Adrenal gland (tissue), 12 donors: ENCODE results near the gene RBM26. TPM values are rescaled to one million over a fixed set of nuclear protein-coding genes. Genes with fewer than 3 reads are reported as not detected.

ENCODE experiments used
- DNase-seq, 7 donors: peaks; one replicate each; pipeline ENCODE4 v3.0.0-alpha.2; 2019 to 2020
- H3K27ac ChIP-seq, 5 donors: fragments of 200-600 bp; sonication (generic) in 4 of 5; 1 replicate in 3 of 5; 2 replicates in 2 of 5; pipeline versions ENCODE4 v1.5.1 to v1.8.0; 2016 to 2020; ENCODE audit warnings: mild to moderate bottlenecking in 1 of 5
- H3K27me3 ChIP-seq: fragments of 200-600 bp; 2 replicates; pipeline ENCODE4 v1.8.0; 2021
- H3K36me3 ChIP-seq, 2 donors: fragments of 200-600 bp; replicated peaks in 1 of 2; 1 replicate in 1 of 2; 2 replicates in 1 of 2; pipeline versions ENCODE4 v1.5.1 to v1.8.0; 2018 to 2022
- H3K4me1 ChIP-seq, 2 donors: fragments of 200-600 bp; replicated peaks in 1 of 2; 1 replicate in 1 of 2; 2 replicates in 1 of 2; pipeline versions ENCODE4 v1.5.1 to v1.8.0; 2018 to 2021
- H3K4me3 ChIP-seq, 4 donors: fragments of 200-600 bp; sonication (generic) in 3 of 4; one replicate each; pipeline ENCODE4 v1.5.1; 2016 to 2018
- H3K9me3 ChIP-seq, 3 donors: fragments of 200-600 bp; sonication (generic) in 1 of 3; replicated peaks in 1 of 3; 1 replicate in 2 of 3; 2 replicates in 1 of 3; pipeline versions ENCODE4 v1.5.1 to v1.8.0; 2016 to 2021
- POLR2A ChIP-seq, 2 donors: fragments of 450-650 bp; IDR thresholded peaks; one replicate each; pipeline ENCODE4 v1.6.1; 2017; ENCODE audit warnings: antibody characterized with exemption in 2 of 2, mild to moderate bottlenecking in 2 of 2, moderate library complexity in 1 of 2
- WGBS, 4 donors: extraction: QIAGEN DNeasy Blood & Tissue Kit in 2 of 4; methylation state at CpG; one replicate each; pipeline versions ENCODE4 v1.1.5 to v1.1.7; 2013 to 2017; 5-methylcytosine and 5-hydroxymethylcytosine counted together
- intact Hi-C, 2 donors: fragments of 100-400 bp; cut with DNase I; formaldehyde crosslinking; loops; one replicate each; pipeline versions ENCODE4 v1.14.1 to v1.15.0; 2022 to 2023
- polyA plus RNA-seq, 3 donors: library from polyadenylated mRNA; stranded (reverse); fragments of 200-250 nt in 2 of 3; fragments of 350-450 nt in 1 of 3; fragmentation: Illumina TruSeq in 1 of 3; extraction: RNeasy Lipid Tissue Mini Kit (QIAGEN cat#74804) in 1 of 3; gene quantifications; one replicate each; pipeline ENCODE4 v1.2.3, GENCODE V29; 2013 to 2014
- total RNA-seq, 9 donors: library from RNA; depleted of rRNA in 4 of 9; stranded (reverse); fragments of >200 nt in 4 of 9; fragments of 120-200 nt in 1 of 9; fragmentation: NEBNext Ultra II Directional in 1 of 9; extraction: Animal tissue kit (Norgen Biotek cat#: 25700) in 1 of 9; gene quantifications; one replicate each; pipeline versions ENCODE4 v1.1.0 to v1.2.4, GENCODE V29; 2013 to 2023
- TF ChIP-seq, protein P1 (sequence below), 6 experiments: fragments of 450-650 bp in 4 of 6; fragments of 200-600 bp in 2 of 6; sonication (generic) in 1 of 6; IDR thresholded peaks; 1 replicate in 5 of 6; 2 replicates in 1 of 6; pipeline versions ENCODE4 v1.5.1 to v1.8.0; 2016 to 2021; ENCODE audit warnings: antibody characterized with exemption in 6 of 6, mild to moderate bottlenecking in 2 of 6, moderate library complexity in 1 of 6
- donor health status: healthy with polysubstance abuse.
- donor health status: Bipolar disorder and iron deficiency.
- donor health status: DM: yes; HTN: yes; CAD: no.
- donor health status: DM: no; HTN: no; CAD: no.
- donor health status: DM: no; HTN: no; CAD: no.
- donor health status: DM: yes; HTN: yes; CAD: no.

The RBM26 gene
- total and polyA plus RNA-seq, 12 donors = 18.7 to 62.5 (median 39.7) TPM

DNA sequence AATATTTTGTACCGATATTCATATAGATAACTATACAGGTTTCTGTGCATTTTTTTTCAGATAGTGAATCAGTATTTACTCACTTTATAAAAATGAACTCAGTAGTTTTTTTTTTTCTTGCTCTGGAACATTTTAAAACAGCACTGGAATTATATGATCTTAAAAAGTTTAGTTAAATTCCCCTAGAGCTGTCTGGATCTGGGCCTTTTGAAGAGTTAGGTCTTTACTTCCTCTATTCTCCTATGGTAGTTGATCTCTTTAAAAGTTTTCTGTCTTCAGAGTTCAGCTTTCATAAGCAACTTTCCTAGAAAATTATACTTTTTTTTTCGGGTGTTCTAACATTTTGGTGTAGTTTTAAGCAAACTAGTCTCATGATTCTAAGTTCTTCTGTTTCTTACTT, 21.8 kb upstream of the RBM26 start:
- WGBS, 4 donors = 68 to 98% (median 80%) methylated on average over 2 of the region's 2 CpGs
- H3K4me1 ChIP-seq = no peaks in the 10 kb centered on the region
- no peak overlapping the region for H3K4me3 ChIP-seq
- no peaks in the 10 kb centered on the region for H3K9me3 ChIP-seq
- intact Hi-C loops = loop anchor here in 1 of 2 donors (10.0 kb wide), 1 partner anchor 57 kb away; the partner anchor contains the start of gene NDFIP2
- no peak for DNase-seq
- no peak overlapping the region for H3K27ac ChIP-seq
- TF ChIP-seq, protein P1, sequence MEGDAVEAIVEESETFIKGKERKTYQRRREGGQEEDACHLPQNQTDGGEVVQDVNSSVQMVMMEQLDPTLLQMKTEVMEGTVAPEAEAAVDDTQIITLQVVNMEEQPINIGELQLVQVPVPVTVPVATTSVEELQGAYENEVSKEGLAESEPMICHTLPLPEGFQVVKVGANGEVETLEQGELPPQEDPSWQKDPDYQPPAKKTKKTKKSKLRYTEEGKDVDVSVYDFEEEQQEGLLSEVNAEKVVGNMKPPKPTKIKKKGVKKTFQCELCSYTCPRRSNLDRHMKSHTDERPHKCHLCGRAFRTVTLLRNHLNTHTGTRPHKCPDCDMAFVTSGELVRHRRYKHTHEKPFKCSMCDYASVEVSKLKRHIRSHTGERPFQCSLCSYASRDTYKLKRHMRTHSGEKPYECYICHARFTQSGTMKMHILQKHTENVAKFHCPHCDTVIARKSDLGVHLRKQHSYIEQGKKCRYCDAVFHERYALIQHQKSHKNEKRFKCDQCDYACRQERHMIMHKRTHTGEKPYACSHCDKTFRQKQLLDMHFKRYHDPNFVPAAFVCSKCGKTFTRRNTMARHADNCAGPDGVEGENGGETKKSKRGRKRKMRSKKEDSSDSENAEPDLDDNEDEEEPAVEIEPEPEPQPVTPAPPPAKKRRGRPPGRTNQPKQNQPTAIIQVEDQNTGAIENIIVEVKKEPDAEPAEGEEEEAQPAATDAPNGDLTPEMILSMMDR (IDR thresholded peaks at IDR 0.05) = no peak
- no peak for TF ChIP-seq POLR2A (IDR thresholded peaks at IDR 0.05)
- H3K36me3 ChIP-seq = no peaks in the 10 kb centered on the region
- no peaks in the 10 kb centered on the region for H3K27me3 ChIP-seq

DNA sequence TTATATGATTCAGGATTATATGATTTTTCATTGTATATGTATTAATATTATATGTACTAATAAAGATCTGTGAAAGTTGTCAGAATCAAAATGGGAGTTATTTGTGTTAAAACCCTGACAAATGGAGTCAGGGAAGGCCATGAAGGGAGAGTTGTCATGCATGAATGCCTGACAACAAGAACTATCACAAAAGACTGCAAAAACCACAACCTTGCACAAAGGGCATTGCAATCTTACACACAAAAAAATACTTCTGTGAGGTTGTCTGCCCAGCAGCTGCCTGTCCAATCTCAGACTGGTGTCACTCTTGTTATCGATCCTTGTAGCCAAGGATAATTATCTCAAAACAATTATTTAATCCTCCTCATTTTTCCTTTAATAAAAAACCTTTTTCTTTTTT, 21.2 kb upstream of the RBM26 start:
- no peaks in the 10 kb centered on the region for H3K4me1 ChIP-seq
- H3K36me3 ChIP-seq = no peaks in the 10 kb centered on the region
- H3K27ac ChIP-seq = no peak overlapping the region
- no peaks in the 10 kb centered on the region for H3K9me3 ChIP-seq
- TF ChIP-seq, protein P1 (IDR thresholded peaks at IDR 0.05) = no peak
- no peak for TF ChIP-seq POLR2A (IDR thresholded peaks at IDR 0.05)
- H3K27me3 ChIP-seq = no peaks in the 10 kb centered on the region
- intact Hi-C loops = loop anchor here in 1 of 2 donors (10.0 kb wide), 1 partner anchor 58 kb away; the partner anchor contains the start of gene NDFIP2
- 89 to 95% (median 92%) methylated on average over 1 of the region's 1 CpG for WGBS, 4 donors
- no peak for DNase-seq
- H3K4me3 ChIP-seq = no peak overlapping the region

DNA sequence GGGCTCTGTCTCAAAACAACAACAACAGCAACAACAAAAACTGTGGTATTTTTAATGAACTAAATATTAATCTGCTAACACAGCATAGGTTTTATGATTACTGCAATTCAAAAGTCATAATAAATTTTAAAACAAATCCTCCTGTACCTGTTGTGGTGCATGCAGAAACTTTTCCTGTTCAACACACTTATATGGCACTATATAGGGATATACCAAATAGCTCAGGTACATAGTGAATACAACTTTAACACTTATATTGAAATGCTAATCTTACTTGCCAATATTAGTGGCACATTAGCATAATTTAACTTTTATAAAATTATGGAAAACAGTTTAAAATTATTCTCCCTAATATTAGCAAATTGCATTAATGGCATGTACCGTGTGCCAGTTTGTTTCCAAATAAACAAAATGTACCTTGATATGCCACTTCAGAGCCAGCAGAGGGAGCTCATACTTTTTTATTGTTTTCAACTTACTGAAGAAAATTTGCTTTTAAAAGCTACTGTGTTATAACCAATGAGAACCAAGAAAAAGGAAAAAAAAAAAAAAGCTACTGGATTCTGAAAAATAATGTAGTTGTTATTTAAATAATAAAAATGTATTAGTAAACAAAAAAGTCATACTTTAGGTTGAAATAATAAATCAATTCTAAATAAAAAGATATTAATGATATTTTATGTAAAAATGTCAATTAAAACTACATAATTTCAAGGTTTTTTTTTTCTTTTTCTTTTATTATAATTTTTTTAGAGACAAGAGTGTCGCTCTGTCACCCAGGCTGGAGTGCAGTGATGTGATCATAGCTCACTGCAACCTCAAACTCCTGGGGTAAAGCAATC, 18.0 kb upstream of the RBM26 start:
- H3K27me3 ChIP-seq = no peaks in the 10 kb centered on the region
- H3K27ac ChIP-seq = no peak overlapping the region
- intact Hi-C loops = loop anchor here in 1 of 2 donors (5.0 to 10.0 kb wide), 2 partner anchors 61 to 118 kb away; partner anchors contain the start of gene NDFIP2
- no peak for DNase-seq
- WGBS, 4 donors = 21 to 36% (median 29%) methylated on average over 2 of the region's 2 CpGs
- TF ChIP-seq, protein P1 (IDR thresholded peaks at IDR 0.05) = peak; percentile 55 to 82 (median 75)
- no peak for TF ChIP-seq POLR2A (IDR thresholded peaks at IDR 0.05)
- H3K4me1 ChIP-seq = no peaks in the 10 kb centered on the region
- H3K36me3 ChIP-seq = no peaks in the 10 kb centered on the region
- no peak overlapping the region for H3K4me3 ChIP-seq
- no peaks in the 10 kb centered on the region for H3K9me3 ChIP-seq

DNA sequence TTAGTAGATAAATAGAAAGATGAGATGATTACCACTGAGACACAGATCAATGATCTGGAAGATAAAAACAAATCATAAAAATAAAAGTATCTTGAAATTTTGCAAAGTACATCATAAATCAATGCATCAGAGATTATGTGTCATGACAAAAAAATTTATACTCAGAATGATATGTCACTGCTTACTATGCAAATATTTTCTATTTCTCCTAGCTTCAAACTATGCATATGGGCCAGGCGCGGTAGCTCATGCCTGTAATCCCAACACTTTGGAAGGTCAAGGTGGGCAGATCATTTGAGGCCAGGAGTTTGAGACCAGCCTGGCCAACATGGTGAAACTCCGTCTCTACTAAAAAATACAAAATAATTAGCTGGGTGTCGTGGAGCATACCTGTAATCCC, 17.3 kb upstream of the RBM26 start:
- DNase-seq = no peak
- 80 to 90% (median 88%) methylated on average over 4 of the region's 4 CpGs for WGBS, 4 donors
- Histone ChIP-seq H3K36me3 (no peaks in the 10 kb centered on the region), H3K27me3 (no peaks in the 10 kb centered on the region), H3K4me3 (no peak overlapping the region), H3K4me1 (no peaks in the 10 kb centered on the region), H3K27ac (no peak overlapping the region), H3K9me3 (no peaks in the 10 kb centered on the region)
- TF ChIP-seq POLR2A (IDR thresholded peaks at IDR 0.05) = no peak
- TF ChIP-seq, protein P1 (IDR thresholded peaks at IDR 0.05) = no peak
- intact Hi-C loops = loop anchor here in 1 of 2 donors (5.0 to 10.0 kb wide), 2 partner anchors 61 to 119 kb away; partner anchors contain the start of gene NDFIP2
